GM21717 (cell line): ENCODE data around the gene MED1.
A peak's percentile ranks its signal among the peaks of the same experiment; 100 is the strongest.
"Not testable (repeated sequence)": the region's sequence is repeated elsewhere in the genome, so short reads cannot be mapped to it uniquely, and the experiment has no call there.

ENCODE experiments used
- ATAC-seq: cut with Tn5 transposase; IDR thresholded peaks from one replicate; pipeline ENCODE4 v1.9.1; 2021; ENCODE audit warnings: mild to moderate bottlenecking, moderate library complexity; ENCODE audit not compliant: unreplicated experiment

MED1 gene

GRCh38 chr17:39450847-39451581 is at the start of gene MED1:
Gene MED1 (minus strand): TSS chr17:39451263. CDS start chr17:39451062, 201 bp downstream.
- ATAC-seq: peak; percentile 87

- ATAC-seq: not testable (repeated sequence)
Measured at GRCh38 chr17:39496921-39497320, 45.9 kb upstream of the MED1 start.

- ATAC-seq: no peak
Measured at GRCh38 chr17:39487946-39488345, 36.9 kb upstream of the MED1 start.

- not testable (repeated sequence) for ATAC-seq
Measured at GRCh38 chr17:39487490-39487889, 36.4 kb upstream of the MED1 start.

- no peak for ATAC-seq
Measured at GRCh38 chr17:39486242-39486641, 35.2 kb upstream of the MED1 start.

GRCh38 chr17:39485555-39485954 is 34.5 kb upstream of the MED1 start:
- ATAC-seq: no peak

- no peak for ATAC-seq
Measured at GRCh38 chr17:39484178-39484577, 33.1 kb upstream of the MED1 start.

GRCh38 chr17:39483506-39483905 is 32.4 kb upstream of the MED1 start:
- ATAC-seq: no peak

- not testable (repeated sequence) for ATAC-seq
Measured at GRCh38 chr17:39479631-39480030, 28.6 kb upstream of the MED1 start.

- ATAC-seq: no peak
Measured at GRCh38 chr17:39473310-39473709, 22.2 kb upstream of the MED1 start.

GRCh38 chr17:39468610-39469009 is 17.5 kb upstream of the MED1 start:
- ATAC-seq: not testable (repeated sequence)

GRCh38 chr17:39464639-39465181 is 13.6 kb upstream of the MED1 start:
- ATAC-seq: not testable (repeated sequence)

- no peak for ATAC-seq
Measured at GRCh38 chr17:39462631-39463375, 11.7 kb upstream of the MED1 start.

GRCh38 chr17:39461926-39462569 is 11.0 kb upstream of the MED1 start:
- ATAC-seq: no peak

GRCh38 chr17:39461113-39461925 is 10.3 kb upstream of the MED1 start, which contains the start of gene CDK12:
Gene CDK12 (plus strand): TSS chr17:39461486. CDS start chr17:39462072, 586 bp downstream.
- ATAC-seq: peak; percentile 58

- ATAC-seq: no peak
Measured at GRCh38 chr17:39455919-39456318, 4.9 kb upstream of the MED1 start.

- ATAC-seq: no peak
Measured at GRCh38 chr17:39450051-39450450, 1.0 kb downstream of the MED1 start.

GRCh38 chr17:39447561-39447960 is 3.5 kb downstream of the MED1 start:
- no peak for ATAC-seq

- no peak for ATAC-seq
Measured at GRCh38 chr17:39443326-39443725, 7.7 kb downstream of the MED1 start.

- ATAC-seq: not testable (repeated sequence)
Measured at GRCh38 chr17:39439868-39440267, 11.2 kb downstream of the MED1 start.
